Sigmoid colon (tissue), 4 donors: ENCODE measurements around the gene NATD1.

Experiments used
- CTCF ChIP-seq, 4 experiments: fragments of 450-650 bp in 3 of 4; fragments of 200-600 bp in 1 of 4; IDR thresholded peaks; one replicate each; pipeline ENCODE4 v1.5.1; 2016 to 2019; ENCODE audit warnings: antibody characterized with exemption in 4 of 4, mild to moderate bottlenecking in 3 of 4, moderate library complexity in 2 of 4
- POLR2A ChIP-seq, 2 donors: fragments of 450-650 bp; IDR thresholded peaks; one replicate each; pipeline ENCODE4 v1.6.1; 2016; ENCODE audit warnings: antibody characterized with exemption in 2 of 2, mild to moderate bottlenecking in 2 of 2, moderate library complexity in 2 of 2
- POLR2AphosphoS5 ChIP-seq, 4 donors: sonication (generic); formaldehyde crosslinking; IDR thresholded peaks; one replicate each; pipeline ENCODE4 v1.6.1; 2017; ENCODE audit warnings: antibody characterized with exemption in 4 of 4

GRCh38 chr17:21277332-21277731 is 24.1 kb upstream of the NATD1 start:
- no peak for TF ChIP-seq CTCF (IDR thresholded peaks at IDR 0.05)
- TF ChIP-seq POLR2AphosphoS5 (IDR thresholded peaks at IDR 0.05): no peak
- TF ChIP-seq POLR2A (IDR thresholded peaks at IDR 0.05): no peak
